Liver (tissue), 9 donors: ENCODE measurements around the gene CCDC106. TPM values are rescaled to one million over a fixed set of nuclear protein-coding genes. Genes with fewer than 3 reads are reported as not detected.

ENCODE experiments used
- DNase-seq: peaks from one replicate; pipeline ENCODE4 v3.0.0-alpha.2; 2017; ENCODE audit warnings: low spot score
- H3K27ac ChIP-seq, 2 donors: one replicate each; pipeline ENCODE4 v1.7.0; 2013; ENCODE audit warnings: inconsistent platforms in 2 of 2, low read length in 2 of 2, control low read depth in 1 of 2, low read depth in 1 of 2, mild to moderate bottlenecking in 1 of 2
- H3K27me3 ChIP-seq, 4 donors: one replicate each; pipeline versions ENCODE4 v1.6.1 to v1.7.0; 2013; ENCODE audit warnings: low read length in 3 of 4, inconsistent platforms in 1 of 4, mild to moderate bottlenecking in 1 of 4, moderate library complexity in 1 of 4; ENCODE audit not compliant: control insufficient read depth in 4 of 4, insufficient read depth in 4 of 4
- H3K36me3 ChIP-seq, 4 donors: one replicate each; pipeline versions ENCODE4 v1.6.1 to v1.7.0; 2013; ENCODE audit warnings: low read length in 3 of 4, mild to moderate bottlenecking in 3 of 4, low read depth in 1 of 4, moderate library complexity in 1 of 4; ENCODE audit not compliant: control insufficient read depth in 4 of 4, insufficient read depth in 3 of 4
- H3K4me1 ChIP-seq, 4 donors: one replicate each; pipeline versions ENCODE4 v1.6.1 to v1.7.0; 2013; ENCODE audit warnings: low read length in 3 of 4, mild to moderate bottlenecking in 3 of 4, moderate library complexity in 1 of 4; ENCODE audit not compliant: control insufficient read depth in 4 of 4, insufficient read depth in 4 of 4
- H3K4me3 ChIP-seq, 3 donors: one replicate each; pipeline versions ENCODE4 v1.6.1 to v1.7.0; 2013; ENCODE audit warnings: low read length in 3 of 3, control low read depth in 1 of 3, low read depth in 1 of 3, mild to moderate bottlenecking in 1 of 3
- H3K9ac ChIP-seq, 2 donors: one replicate each; pipeline ENCODE4 v1.7.0; 2013; ENCODE audit warnings: low read length in 2 of 2, mild to moderate bottlenecking in 2 of 2, moderate library complexity in 2 of 2, control low read depth in 1 of 2, low read depth in 1 of 2
- H3K9me3 ChIP-seq, 4 donors: one replicate each; pipeline versions ENCODE4 v1.6.1 to v1.7.0; 2013; ENCODE audit warnings: low read length in 3 of 4; ENCODE audit not compliant: control insufficient read depth in 4 of 4
- EGR1 ChIP-seq, 2 donors: IDR thresholded peaks; 2 replicates each; pipeline ENCODE4 v1.6.1; 2016 to 2018; ENCODE audit warnings: antibody characterized with exemption in 2 of 2, low read depth in 2 of 2
- FOXA1 ChIP-seq: IDR thresholded peaks from 2 replicates; pipeline ENCODE4 v1.6.1; 2016; ENCODE audit warnings: antibody characterized with exemption
- FOXA2 ChIP-seq: IDR thresholded peaks from 2 replicates; pipeline ENCODE4 v1.6.1; 2016; ENCODE audit warnings: antibody characterized with exemption
- GABPA ChIP-seq, 2 donors: IDR thresholded peaks in 1 of 2; conservative IDR thresholded peaks in 1 of 2; 2 replicates each; pipeline ENCODE4 v1.6.1; 2016; ENCODE audit warnings: antibody characterized with exemption in 2 of 2, mild to moderate bottlenecking in 1 of 2, moderate library complexity in 1 of 2
- HNF4A ChIP-seq, 2 donors: conservative IDR thresholded peaks; 2 replicates each; pipeline ENCODE4 v1.6.1; 2016; ENCODE audit warnings: antibody characterized with exemption in 2 of 2, mild to moderate bottlenecking in 2 of 2
- HNF4G ChIP-seq: IDR thresholded peaks from 2 replicates; pipeline ENCODE4 v1.6.1; 2016; ENCODE audit warnings: antibody characterized with exemption
- JUND ChIP-seq, 2 donors: IDR thresholded peaks; 2 replicates each; pipeline ENCODE4 v1.6.1; 2016; ENCODE audit warnings: antibody characterized with exemption in 2 of 2
- NR2F2 ChIP-seq: IDR thresholded peaks from 2 replicates; pipeline ENCODE4 v1.6.1; 2016; ENCODE audit warnings: antibody characterized with exemption
- RAD21 ChIP-seq, 2 donors: IDR thresholded peaks; 2 replicates each; pipeline ENCODE4 v1.6.1; 2016; ENCODE audit warnings: antibody characterized with exemption in 2 of 2, mild to moderate bottlenecking in 2 of 2
- RXRA ChIP-seq, 2 donors: IDR thresholded peaks; 2 replicates each; pipeline ENCODE4 v1.6.1; 2017 to 2018; ENCODE audit warnings: antibody characterized with exemption in 2 of 2, mild to moderate bottlenecking in 1 of 2
- SP1 ChIP-seq: IDR thresholded peaks from 2 replicates; pipeline ENCODE4 v1.6.1; 2018; ENCODE audit warnings: antibody characterized with exemption, mild to moderate bottlenecking
- TAF1 ChIP-seq: conservative IDR thresholded peaks from 2 replicates; pipeline ENCODE4 v1.6.1; 2016; ENCODE audit warnings: antibody characterized with exemption, mild to moderate bottlenecking
- YY1 ChIP-seq: IDR thresholded peaks from 2 replicates; pipeline ENCODE4 v1.6.1; 2016; ENCODE audit warnings: antibody characterized with exemption, mild to moderate bottlenecking
- WGBS: extraction: QIAGEN DNeasy Blood & Tissue Kit; methylation state at CpG from one replicate; pipeline ENCODE4 v1.1.7; 2013; 5-methylcytosine and 5-hydroxymethylcytosine counted together
- polyA plus RNA-seq, 2 donors: library from polyadenylated mRNA; stranded (reverse) in 1 of 2; unstranded in 1 of 2; fragments of 200-250 nt in 1 of 2; fragments of >200 nt in 1 of 2; fragmentation: Nextera tagmentation in 1 of 2; extraction: Ambion mirVana in 1 of 2; gene quantifications; one replicate each; pipeline versions ENCODE4 v1.2.1 to v1.2.3, GENCODE V29; 2013 to 2015
- total RNA-seq, 2 donors: library from RNA; depleted of rRNA; stranded (reverse); fragments of >200 nt; gene quantifications; one replicate each; pipeline ENCODE4 v1.2.3, GENCODE V29; 2014
- TF ChIP-seq, protein P1 (sequence below): IDR thresholded peaks from 2 replicates; pipeline ENCODE4 v1.6.1; 2016; ENCODE audit warnings: antibody characterized with exemption
- TF ChIP-seq, protein P2 (sequence below): fragments of 150-350 bp; IDR thresholded peaks from 2 replicates; pipeline ENCODE4 v1.5.1; 2017; ENCODE audit warnings: improper control_type of control experiment, low read depth, low read length; ENCODE audit not compliant: missing input control
- TF ChIP-seq, protein P3 (sequence below): IDR thresholded peaks from 2 replicates; pipeline ENCODE4 v1.6.1; 2016; ENCODE audit warnings: antibody characterized with exemption
- TF ChIP-seq, protein P4 (sequence below): IDR thresholded peaks from 2 replicates; pipeline ENCODE4 v1.6.1; 2016; ENCODE audit warnings: antibody characterized with exemption, mild to moderate bottlenecking
- TF ChIP-seq, protein P5 (sequence below): IDR thresholded peaks from 2 replicates; pipeline ENCODE4 v1.6.1; 2016; ENCODE audit warnings: antibody characterized with exemption
- donor health status: healthy.
- donor health status: healthy.
- donor health status: healthy.
- donor health status: healthy.
- donor health status: healthy.

The CCDC106 gene
- total and polyA plus RNA-seq, 4 donors: 3.6 to 13.5 (median 5.9) TPM

DNA sequence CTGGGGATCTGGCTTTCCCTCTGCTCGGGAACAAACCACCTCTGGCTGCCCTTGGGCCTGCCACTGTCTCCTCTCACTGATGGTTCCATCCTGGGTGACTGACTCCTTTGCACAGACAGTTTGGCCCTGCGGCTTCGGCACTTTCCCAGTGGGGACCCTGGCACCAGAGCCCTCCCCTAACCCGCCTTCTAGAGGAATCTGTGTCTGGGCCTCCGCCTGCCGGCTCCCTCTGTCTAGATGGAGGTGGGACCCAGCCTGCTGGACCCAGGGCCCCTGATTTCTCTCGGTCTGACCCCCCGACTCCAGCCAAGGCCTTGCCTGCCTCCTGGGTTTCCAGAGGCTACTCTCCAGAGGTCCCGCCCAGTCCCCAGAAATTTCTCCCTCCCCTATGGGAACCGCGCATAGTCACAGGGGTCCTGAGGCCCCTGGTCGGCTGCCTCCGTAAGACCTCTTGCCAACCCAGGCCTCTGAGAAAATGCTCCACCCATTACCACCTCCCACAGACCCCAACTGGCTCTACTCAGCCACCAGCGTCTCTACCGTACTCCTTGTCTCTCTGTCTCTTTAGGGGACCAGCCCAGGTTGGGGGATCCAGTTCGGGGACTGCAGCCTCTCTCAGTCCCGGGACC lies 2.7 kb downstream of the CCDC106 start:
- peaks cover 9 to 29% (median 22%) of the 10 kb centered on the region in 4 donors for H3K4me1 ChIP-seq
- WGBS: 94% methylated on average over 17 of the region's 17 CpGs

More for the DNA sequence above, 2.7 kb downstream of the CCDC106 start:
- H3K27ac ChIP-seq: no peak overlapping the region
- no peak overlapping the region for H3K9ac ChIP-seq
- no peaks in the 10 kb centered on the region for H3K36me3 ChIP-seq
- no peak overlapping the region for H3K4me3 ChIP-seq
- no peak for DNase-seq
- no peaks in the 10 kb centered on the region for H3K9me3 ChIP-seq
- TF ChIP-seq, protein P1, sequence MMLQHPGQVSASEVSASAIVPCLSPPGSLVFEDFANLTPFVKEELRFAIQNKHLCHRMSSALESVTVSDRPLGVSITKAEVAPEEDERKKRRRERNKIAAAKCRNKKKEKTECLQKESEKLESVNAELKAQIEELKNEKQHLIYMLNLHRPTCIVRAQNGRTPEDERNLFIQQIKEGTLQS: no peak
- no peak for TF ChIP-seq YY1
- TF ChIP-seq, protein P2, sequence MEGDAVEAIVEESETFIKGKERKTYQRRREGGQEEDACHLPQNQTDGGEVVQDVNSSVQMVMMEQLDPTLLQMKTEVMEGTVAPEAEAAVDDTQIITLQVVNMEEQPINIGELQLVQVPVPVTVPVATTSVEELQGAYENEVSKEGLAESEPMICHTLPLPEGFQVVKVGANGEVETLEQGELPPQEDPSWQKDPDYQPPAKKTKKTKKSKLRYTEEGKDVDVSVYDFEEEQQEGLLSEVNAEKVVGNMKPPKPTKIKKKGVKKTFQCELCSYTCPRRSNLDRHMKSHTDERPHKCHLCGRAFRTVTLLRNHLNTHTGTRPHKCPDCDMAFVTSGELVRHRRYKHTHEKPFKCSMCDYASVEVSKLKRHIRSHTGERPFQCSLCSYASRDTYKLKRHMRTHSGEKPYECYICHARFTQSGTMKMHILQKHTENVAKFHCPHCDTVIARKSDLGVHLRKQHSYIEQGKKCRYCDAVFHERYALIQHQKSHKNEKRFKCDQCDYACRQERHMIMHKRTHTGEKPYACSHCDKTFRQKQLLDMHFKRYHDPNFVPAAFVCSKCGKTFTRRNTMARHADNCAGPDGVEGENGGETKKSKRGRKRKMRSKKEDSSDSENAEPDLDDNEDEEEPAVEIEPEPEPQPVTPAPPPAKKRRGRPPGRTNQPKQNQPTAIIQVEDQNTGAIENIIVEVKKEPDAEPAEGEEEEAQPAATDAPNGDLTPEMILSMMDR: no peak
- no peak for TF ChIP-seq HNF4G
- TF ChIP-seq FOXA2: no peak
- no peak for TF ChIP-seq EGR1 (IDR thresholded peaks at IDR 0.05; ENCODE audit: low read depth in 2 of 2)
- no peak for TF ChIP-seq HNF4A (conservative IDR thresholded peaks at IDR 0.05)
- no peak for TF ChIP-seq FOXA1
- no peak for TF ChIP-seq NR2F2
- TF ChIP-seq SP1: no peak
- no peak for TF ChIP-seq RAD21 (IDR thresholded peaks at IDR 0.05)
- no peak for TF ChIP-seq TAF1
- TF ChIP-seq, protein P3, sequence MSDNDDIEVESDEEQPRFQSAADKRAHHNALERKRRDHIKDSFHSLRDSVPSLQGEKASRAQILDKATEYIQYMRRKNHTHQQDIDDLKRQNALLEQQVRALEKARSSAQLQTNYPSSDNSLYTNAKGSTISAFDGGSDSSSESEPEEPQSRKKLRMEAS: no peak
- TF ChIP-seq, protein P4, sequence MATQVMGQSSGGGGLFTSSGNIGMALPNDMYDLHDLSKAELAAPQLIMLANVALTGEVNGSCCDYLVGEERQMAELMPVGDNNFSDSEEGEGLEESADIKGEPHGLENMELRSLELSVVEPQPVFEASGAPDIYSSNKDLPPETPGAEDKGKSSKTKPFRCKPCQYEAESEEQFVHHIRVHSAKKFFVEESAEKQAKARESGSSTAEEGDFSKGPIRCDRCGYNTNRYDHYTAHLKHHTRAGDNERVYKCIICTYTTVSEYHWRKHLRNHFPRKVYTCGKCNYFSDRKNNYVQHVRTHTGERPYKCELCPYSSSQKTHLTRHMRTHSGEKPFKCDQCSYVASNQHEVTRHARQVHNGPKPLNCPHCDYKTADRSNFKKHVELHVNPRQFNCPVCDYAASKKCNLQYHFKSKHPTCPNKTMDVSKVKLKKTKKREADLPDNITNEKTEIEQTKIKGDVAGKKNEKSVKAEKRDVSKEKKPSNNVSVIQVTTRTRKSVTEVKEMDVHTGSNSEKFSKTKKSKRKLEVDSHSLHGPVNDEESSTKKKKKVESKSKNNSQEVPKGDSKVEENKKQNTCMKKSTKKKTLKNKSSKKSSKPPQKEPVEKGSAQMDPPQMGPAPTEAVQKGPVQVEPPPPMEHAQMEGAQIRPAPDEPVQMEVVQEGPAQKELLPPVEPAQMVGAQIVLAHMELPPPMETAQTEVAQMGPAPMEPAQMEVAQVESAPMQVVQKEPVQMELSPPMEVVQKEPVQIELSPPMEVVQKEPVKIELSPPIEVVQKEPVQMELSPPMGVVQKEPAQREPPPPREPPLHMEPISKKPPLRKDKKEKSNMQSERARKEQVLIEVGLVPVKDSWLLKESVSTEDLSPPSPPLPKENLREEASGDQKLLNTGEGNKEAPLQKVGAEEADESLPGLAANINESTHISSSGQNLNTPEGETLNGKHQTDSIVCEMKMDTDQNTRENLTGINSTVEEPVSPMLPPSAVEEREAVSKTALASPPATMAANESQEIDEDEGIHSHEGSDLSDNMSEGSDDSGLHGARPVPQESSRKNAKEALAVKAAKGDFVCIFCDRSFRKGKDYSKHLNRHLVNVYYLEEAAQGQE: no peak
- TF ChIP-seq GABPA (IDR thresholded peaks at IDR 0.05 in 1 of 2, conservative IDR thresholded peaks at IDR 0.05 in 1 of 2): no peak
- TF ChIP-seq JUND (IDR thresholded peaks at IDR 0.05): no peak
- TF ChIP-seq RXRA (IDR thresholded peaks at IDR 0.05): no peak
- TF ChIP-seq, protein P5, sequence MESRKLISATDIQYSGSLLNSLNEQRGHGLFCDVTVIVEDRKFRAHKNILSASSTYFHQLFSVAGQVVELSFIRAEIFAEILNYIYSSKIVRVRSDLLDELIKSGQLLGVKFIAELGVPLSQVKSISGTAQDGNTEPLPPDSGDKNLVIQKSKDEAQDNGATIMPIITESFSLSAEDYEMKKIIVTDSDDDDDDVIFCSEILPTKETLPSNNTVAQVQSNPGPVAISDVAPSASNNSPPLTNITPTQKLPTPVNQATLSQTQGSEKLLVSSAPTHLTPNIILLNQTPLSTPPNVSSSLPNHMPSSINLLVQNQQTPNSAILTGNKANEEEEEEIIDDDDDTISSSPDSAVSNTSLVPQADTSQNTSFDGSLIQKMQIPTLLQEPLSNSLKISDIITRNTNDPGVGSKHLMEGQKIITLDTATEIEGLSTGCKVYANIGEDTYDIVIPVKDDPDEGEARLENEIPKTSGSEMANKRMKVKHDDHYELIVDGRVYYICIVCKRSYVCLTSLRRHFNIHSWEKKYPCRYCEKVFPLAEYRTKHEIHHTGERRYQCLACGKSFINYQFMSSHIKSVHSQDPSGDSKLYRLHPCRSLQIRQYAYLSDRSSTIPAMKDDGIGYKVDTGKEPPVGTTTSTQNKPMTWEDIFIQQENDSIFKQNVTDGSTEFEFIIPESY: no peak
- no peaks in the 10 kb centered on the region for H3K27me3 ChIP-seq
